ENCODE data around the gene MS4A4E. TPM values are rescaled to one million over a fixed set of nuclear protein-coding genes. Genes with fewer than 3 reads are reported as not detected.
A peak's percentile ranks its signal among the peaks of the same experiment; 100 is the strongest.
"Not testable (repeated sequence)": the region's sequence is repeated elsewhere in the genome, so short reads cannot be mapped to it uniquely, and the experiment has no call there.

Gene MS4A4E
- total RNA-seq, 1 experiment from 2014 or later: not detected

DNA sequence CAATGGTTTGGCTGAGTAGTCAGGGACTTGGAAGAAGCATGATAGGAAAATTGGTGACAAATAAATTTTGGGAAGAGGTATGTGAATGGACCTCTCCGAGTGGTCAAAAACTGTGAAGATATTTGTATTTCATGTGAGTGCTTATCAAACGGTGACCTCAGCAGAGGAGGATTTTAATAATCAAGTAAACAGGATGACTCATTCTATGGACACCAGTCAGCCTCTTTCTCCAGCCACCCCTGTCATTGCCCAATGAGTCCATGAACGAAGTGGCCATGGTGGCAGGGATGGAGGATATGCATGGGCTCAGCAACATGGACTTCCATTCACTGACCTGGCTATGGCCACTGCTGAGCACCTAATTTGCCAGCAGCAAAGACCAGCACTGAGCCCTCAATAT lies 21.2 kb downstream of the MS4A4E start:
- DNase-seq (ENCODE audit: low spot score): no peak

GRCh38 chr11:60221181-60221580 lies 21.8 kb downstream of the MS4A4E start:
- no peak for DNase-seq (ENCODE audit: low spot score)

GRCh38 chr11:60214386-60214785 lies 28.6 kb downstream of the MS4A4E start:
- no peak for DNase-seq (ENCODE audit: low spot score)

- no peak for DNase-seq (ENCODE audit: low spot score)
Measured at GRCh38 chr11:60211206-60211605, 31.7 kb downstream of the MS4A4E start.

DNA sequence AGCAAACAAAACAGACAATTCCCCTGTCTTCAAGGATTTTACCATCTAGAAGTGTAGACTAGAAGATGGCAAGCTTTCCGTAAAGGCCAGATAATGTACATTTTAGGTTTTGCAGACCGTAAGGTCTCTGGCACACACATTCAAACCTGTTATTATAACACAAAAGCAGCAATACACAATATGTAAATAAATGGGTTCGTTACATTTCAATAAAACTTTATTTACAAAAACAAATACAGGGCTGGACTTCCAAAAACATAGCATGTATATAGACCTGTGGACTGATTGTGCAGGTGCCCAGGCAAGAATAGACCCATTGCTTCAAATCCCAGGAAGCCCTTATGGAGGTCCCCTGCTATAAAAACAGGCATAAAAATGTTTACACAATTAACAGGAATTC lies 33.0 kb downstream of the MS4A4E start:
- no peak for DNase-seq (ENCODE audit: low spot score)

- DNase-seq (ENCODE audit: low spot score): no peak
Measured at GRCh38 chr11:60208951-60209350, 34.0 kb downstream of the MS4A4E start.

GRCh38 chr11:60208146-60208895 lies 34.6 kb downstream of the MS4A4E start:
- DNase-seq (ENCODE audit: low spot score): no peak

GRCh38 chr11:60206616-60207015 lies 36.3 kb downstream of the MS4A4E start:
- DNase-seq (ENCODE audit: low spot score): no peak

- DNase-seq (ENCODE audit: low spot score): no peak
Measured at GRCh38 chr11:60204922-60205321, 38.0 kb downstream of the MS4A4E start.

DNA sequence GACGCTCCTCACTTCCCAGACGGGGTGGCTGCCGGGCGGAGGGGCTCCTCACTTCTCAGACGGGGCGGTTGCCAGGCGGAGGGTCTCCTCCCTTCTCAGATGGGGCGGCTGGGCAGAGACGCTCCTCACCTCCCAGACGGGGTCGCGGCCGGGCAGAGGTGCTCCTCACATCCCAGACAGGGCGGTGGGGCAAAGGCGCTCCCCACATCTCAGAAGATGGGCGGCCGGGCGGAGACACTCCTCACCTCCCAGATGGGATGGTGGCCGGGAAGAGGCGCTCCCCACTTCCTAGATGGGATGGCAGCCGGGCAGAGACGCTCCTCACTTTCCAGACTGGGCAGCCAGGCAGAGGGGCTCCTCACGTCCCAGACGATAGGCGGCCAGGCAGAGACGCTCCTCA lies 41.6 kb downstream of the MS4A4E start:
- DNase-seq (ENCODE audit: low spot score): not testable (repeated sequence)

DNA sequence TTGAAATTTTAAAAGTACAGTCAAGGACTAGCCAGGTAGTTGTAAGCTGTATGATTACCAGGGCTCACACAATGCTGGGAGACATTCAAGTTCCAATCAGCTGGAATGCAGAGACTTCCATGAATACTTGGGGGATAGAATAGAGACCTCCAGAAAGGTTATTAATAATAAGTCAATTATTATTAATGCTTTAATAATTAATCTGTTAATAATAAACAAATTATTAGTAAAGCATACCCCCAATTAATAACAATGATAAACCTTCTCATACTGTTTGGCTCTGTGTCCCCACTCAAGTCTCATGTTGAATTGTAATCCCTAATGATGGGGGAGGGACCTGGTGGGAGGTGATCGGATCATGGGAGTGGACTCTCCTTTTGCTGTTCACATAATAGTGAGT lies 45.5 kb downstream of the MS4A4E start:
- no peak for DNase-seq (ENCODE audit: low spot score)

DNA sequence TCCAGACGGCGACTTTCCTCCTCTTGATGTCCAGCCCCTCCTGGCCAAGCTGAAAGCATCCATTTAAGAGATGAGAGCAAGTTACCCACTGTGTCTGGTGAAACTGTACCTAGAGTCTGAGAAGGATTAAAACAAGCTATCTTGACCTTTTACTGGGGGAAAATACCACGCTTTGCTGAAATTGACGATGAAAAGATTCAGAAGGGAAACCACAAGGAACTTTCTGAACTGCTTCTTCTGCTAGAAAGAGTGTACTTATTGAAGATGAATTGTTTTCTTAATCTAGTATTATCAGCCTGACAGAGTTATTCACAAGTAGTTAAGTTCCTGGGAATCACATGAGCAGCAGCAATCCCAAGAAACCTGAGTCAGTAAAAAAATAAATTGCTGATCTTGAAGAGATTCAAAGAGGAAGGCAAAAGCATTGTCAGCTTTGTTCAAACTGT lies 47.0 kb downstream of the MS4A4E start:
- no peak for DNase-seq (ENCODE audit: low spot score)

DNA sequence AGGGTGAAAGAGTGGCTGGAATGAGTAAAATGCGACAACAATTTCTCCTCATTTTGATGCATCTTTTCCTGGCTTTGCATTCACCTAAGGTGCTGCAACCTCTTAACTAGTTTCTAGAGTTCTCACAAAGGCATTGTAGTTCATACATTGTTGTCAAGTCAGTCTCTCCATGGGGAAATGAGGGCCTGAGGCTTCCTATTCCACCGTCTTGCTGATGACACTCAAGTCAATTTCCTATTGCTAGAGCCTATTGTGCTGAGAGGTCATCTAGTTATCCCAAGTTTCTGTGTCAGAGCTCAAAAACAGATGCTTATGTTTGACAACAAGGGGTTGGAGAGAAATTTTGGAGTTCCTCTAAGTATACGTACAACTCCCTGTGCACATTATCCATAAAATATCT lies 48.4 kb downstream of the MS4A4E start:
- DNase-seq (ENCODE audit: low spot score): no peak

DNA sequence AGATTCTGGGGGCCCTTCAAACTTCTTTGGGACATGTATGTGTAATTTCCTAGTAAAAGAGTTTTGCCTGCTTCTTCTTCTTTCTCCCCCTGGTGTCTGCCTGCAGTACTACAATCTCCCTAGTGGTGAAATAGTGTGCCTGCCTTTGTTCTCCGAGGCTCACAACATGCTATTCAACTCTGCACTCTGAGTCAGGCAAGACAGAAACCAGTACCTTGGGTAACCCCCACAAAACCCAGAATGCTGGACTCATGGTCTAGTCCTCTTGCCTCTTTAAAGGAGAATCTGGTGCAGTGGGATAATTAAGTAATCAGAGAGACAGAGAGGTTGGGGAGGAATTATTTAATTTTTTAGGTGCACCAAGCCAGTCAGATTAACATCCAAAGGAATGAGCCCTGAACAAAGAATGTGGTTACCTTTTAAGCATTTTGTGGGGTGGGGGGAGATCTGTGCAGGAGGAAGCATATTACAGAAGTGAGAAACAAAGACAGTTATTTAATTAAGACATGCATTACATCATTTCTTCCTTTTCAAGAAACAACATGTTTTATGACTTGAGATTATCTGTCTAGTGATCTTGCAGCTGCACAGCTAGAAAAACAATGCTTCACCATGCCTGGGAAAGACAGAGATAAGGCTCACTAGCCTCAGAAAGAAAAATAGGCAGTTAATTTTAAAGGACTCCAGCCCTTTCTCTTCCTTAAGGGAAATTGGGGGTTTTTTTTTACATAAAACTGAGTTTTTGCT lies 49.1 kb downstream of the MS4A4E start:
- peak; percentile 19 for DNase-seq (ENCODE audit: low spot score)

GRCh38 chr11:60192564-60192963 lies 50.4 kb downstream of the MS4A4E start:
- not testable (repeated sequence) for DNase-seq (ENCODE audit: low spot score)

GRCh38 chr11:60188481-60188880 lies 54.5 kb downstream of the MS4A4E start:
- not testable (repeated sequence) for DNase-seq (ENCODE audit: low spot score)

DNA sequence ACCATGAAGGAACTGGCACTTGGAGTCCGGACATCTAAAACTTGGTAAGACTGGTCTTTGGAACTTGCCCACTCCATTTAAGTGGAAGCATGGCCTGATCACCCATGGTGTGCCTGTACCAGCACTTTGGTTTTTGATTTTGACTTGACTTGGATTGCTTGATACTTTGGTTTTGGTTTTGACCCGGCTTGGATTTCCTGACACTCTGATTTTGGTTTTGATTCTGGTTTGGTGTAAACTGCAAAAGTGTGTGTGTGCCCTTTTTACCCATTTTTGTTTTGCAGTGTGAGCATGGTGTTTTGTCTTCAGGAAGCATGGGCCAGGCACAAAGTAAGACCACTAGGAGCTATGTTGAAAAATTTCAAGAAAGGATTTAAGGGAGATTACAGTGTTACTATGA lies 56.8 kb downstream of the MS4A4E start:
- not testable (repeated sequence) for DNase-seq (ENCODE audit: low spot score)

DNA sequence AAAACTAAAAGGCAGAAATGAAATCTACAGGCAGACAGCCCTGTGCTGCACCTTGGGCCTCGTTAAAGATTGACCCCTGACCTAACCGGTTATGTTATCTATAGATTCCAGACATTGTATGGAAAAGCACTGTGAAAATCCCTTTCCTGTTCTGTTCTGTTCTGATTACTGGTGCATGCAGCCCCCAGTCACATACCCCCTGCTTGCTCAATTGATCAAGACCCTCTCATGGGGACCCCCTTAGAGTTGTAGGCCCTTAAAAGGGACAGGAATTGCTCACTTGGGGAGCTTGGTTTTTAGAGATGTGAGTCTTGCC lies 57.5 kb downstream of the MS4A4E start:
- DNase-seq (ENCODE audit: low spot score): not testable (repeated sequence)

DNA sequence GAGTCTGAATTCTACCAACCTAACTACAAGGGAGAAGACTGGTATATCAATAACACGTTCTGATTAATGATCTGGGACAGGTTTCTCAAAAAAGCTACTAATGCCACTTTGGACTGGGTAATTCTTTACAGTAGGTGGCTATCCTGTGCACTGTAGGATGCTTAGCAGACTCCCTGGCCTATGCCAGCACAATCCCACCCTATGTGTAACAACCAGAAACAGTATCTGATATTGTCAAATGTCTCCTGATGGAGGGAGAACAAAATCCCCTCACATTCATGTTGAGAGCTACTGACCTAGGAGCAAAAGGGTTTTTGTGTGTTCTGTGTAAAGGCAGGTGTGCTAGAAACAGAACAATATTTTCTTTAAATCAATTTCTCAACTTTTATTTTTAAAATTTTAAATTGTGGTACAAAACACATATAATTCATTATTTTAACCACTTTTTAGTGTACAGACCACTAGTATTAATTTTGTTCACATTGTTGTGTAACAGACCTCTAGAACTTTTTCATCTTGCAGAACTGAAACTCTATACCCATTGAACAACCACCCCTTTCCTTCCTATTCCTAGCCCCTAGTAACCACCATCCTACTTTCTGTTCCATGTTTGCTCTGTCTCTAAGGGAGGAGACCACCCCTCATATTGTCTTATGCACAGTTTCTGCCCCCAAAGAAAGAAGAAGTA lies 58.0 kb downstream of the MS4A4E start:
- DNase-seq (ENCODE audit: low spot score): no peak

GRCh38 chr11:60183591-60184205 lies 59.2 kb downstream of the MS4A4E start:
- DNase-seq (ENCODE audit: low spot score): no peak

GRCh38 chr11:60182541-60183330 lies 60.2 kb downstream of the MS4A4E start, which contains the start of gene MS4A6A:
Gene MS4A6A (minus strand): TSS chr11:60183083. CDS start chr11:60181727, 1,356 bp downstream.
- DNase-seq (ENCODE audit: low spot score): no peak

Data from H4 (cell line).